ENCODE data around the gene ADD1. TPM values are rescaled to one million over a fixed set of nuclear protein-coding genes. Genes with fewer than 3 reads are reported as not detected.

ADD1 gene
- polyA plus RNA-seq, 4 donors: 158 to 262 (median 177) TPM

DNA sequence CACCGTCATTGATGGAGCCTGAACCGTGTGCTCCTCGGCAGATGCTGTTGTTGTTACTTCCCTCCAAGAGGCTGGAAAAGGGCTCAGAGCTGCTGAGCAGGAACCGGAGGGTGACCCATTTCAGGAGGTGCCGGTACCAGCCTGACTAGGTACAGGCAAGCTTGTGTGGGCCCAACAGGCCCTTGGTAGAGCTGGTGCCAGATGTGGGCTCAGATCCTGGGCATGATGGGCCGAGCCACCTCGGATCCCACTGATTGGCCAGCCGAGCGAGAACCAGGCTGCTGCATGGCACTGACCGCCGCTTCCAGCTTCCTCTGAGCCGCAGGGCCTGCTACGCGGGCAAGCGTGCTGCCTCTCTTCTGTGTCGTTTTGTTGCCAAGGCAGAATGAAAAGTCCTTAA, 85.8 kb downstream of the ADD1 start:
- H3K36me3 ChIP-seq (ENCODE audit: control insufficient read depth in 3 of 3, insufficient read depth in 2 of 3, low read depth in 1 of 3, low read length in 3 of 3): peaks cover 15 to 84% (median 37%) of the 10 kb centered on the region in 3 donors
- H3K27me3 ChIP-seq (ENCODE audit: control insufficient read depth in 3 of 3, insufficient read depth in 3 of 3, low read length in 3 of 3): no peaks in the 10 kb centered on the region
- no peak overlapping the region for H3K27ac ChIP-seq (ENCODE audit: low read depth in 1 of 3, low read length in 2 of 3)
- DNase-seq (no peak), FAIRE-seq (no peak)
- no peaks in the 10 kb centered on the region for H3K9me3 ChIP-seq (ENCODE audit: control insufficient read depth in 2 of 2, insufficient read depth in 1 of 2, low read depth in 1 of 2, low read length in 1 of 2)
- peaks cover 0 to 31% (median 3%) of the 10 kb centered on the region in 3 donors for H3K4me1 ChIP-seq (ENCODE audit: control insufficient read depth in 3 of 3, insufficient read depth in 2 of 3, low read depth in 1 of 3, low read length in 2 of 3)
- H3K4me3 ChIP-seq (ENCODE audit: low read depth in 1 of 3, low read length in 3 of 3): no peak overlapping the region
- WGBS, 3 donors: 90 to 92% (median 91%) methylated on average over 16 of the region's 16 CpGs

DNA sequence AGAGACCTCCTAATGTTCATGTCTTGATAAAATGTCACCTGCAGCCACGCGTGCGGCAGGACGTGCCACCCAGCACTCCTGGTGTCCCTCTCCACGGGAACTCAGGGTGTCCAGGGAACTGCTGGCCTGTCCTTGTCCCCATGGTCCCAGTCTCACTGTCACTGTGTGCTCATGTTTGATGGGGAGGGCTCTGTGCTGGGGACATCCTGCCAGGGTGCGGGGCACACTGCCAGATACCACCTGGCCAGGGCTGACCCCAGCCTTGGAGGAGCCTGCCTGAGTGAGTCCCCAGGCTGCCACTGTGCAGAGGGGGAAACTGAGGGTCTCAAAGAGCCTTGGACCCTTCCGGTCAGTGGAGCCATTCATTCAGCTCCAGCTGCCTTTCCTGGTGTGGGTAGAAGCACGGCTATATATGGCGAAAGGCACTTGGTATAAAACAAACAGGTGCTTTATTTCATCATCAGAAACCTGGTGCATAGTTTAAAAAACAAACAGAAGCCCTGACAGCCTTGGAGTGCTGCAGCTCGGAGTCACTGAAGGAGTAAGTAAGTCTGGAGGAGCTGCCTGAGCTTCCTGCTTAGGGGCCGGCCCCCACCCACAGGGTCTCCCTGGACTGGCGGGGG, 86.6 kb downstream of the ADD1 start:
- DNase-seq: no peak
- H3K4me1 ChIP-seq (ENCODE audit: control insufficient read depth in 3 of 3, insufficient read depth in 2 of 3, low read depth in 1 of 3, low read length in 2 of 3): peaks cover 0 to 25% (median 3%) of the 10 kb centered on the region in 3 donors
- H3K27ac ChIP-seq (ENCODE audit: low read depth in 1 of 3, low read length in 2 of 3): peak overlapping the region in 1 of 3 donors; percentile 52
- peaks cover 13 to 78% (median 30%) of the 10 kb centered on the region in 3 donors for H3K36me3 ChIP-seq (ENCODE audit: control insufficient read depth in 3 of 3, insufficient read depth in 2 of 3, low read depth in 1 of 3, low read length in 3 of 3)
- no peak for FAIRE-seq
- 76 to 81% (median 80%) methylated on average over 12 of the region's 12 CpGs for WGBS, 3 donors
- no peak overlapping the region for H3K4me3 ChIP-seq (ENCODE audit: low read depth in 1 of 3, low read length in 3 of 3)
- H3K9me3 ChIP-seq (ENCODE audit: control insufficient read depth in 2 of 2, insufficient read depth in 1 of 2, low read depth in 1 of 2, low read length in 1 of 2): no peaks in the 10 kb centered on the region
- H3K27me3 ChIP-seq (ENCODE audit: control insufficient read depth in 3 of 3, insufficient read depth in 3 of 3, low read length in 3 of 3): no peaks in the 10 kb centered on the region

DNA sequence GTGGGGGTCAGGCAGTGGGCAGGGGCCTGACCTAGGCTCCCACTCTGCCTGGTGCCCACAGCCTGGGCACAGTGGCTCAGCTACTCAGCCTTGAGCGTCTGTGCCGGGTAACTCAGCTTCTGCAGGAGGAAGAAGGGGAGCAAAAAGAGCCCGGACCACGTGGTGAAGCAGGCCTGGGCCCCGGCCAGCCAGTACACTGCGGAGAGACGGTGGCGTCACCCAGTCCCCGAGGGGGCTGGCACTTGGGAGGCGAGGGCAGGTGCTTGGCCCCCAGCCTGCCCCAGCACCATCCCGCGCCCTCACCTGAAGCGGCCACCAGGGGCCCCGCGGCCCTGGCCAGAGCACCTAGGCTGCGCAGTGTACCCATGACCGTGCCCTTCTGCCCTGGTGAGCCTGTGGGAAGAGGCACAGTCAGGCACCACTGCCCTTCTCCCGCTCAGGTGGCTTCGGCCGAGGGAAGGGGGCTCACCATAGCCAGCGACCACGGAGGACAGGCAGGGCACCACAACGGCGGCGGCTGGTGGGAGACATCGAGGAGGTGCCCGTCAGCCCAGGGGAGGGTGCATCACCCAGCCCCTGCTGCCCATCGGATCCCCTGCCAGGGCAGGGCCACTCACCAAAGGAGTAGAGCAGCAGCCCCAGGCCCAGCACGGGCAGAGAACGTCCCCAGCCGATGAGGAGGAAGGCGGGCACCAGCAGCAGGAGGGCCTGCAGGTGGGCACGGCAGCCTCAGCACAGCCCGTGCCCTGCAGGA, 87.3 kb downstream of the ADD1 start:
- Histone ChIP-seq H3K27me3 (ENCODE audit: control insufficient read depth in 3 of 3, insufficient read depth in 3 of 3, low read length in 3 of 3) (no peaks in the 10 kb centered on the region), H3K36me3 (ENCODE audit: control insufficient read depth in 3 of 3, insufficient read depth in 2 of 3, low read depth in 1 of 3, low read length in 3 of 3) (peaks cover 11 to 72% (median 27%) of the 10 kb centered on the region in 3 donors), H3K4me3 (ENCODE audit: low read depth in 1 of 3, low read length in 3 of 3) (no peak overlapping the region), H3K27ac (ENCODE audit: low read depth in 1 of 3, low read length in 2 of 3) (peak overlapping the region in 2 of 3 donors; percentile 30 to 52), H3K9me3 (ENCODE audit: control insufficient read depth in 2 of 2, insufficient read depth in 1 of 2, low read depth in 1 of 2, low read length in 1 of 2) (no peaks in the 10 kb centered on the region), H3K4me1 (ENCODE audit: control insufficient read depth in 3 of 3, insufficient read depth in 2 of 3, low read depth in 1 of 3, low read length in 2 of 3) (peaks cover 0 to 25% (median 5%) of the 10 kb centered on the region in 3 donors)
- no peak for FAIRE-seq
- WGBS, 3 donors: 73 to 79% (median 75%) methylated on average over 28 to 34 of the region's 34 CpGs
- DNase-seq: no peak

DNA sequence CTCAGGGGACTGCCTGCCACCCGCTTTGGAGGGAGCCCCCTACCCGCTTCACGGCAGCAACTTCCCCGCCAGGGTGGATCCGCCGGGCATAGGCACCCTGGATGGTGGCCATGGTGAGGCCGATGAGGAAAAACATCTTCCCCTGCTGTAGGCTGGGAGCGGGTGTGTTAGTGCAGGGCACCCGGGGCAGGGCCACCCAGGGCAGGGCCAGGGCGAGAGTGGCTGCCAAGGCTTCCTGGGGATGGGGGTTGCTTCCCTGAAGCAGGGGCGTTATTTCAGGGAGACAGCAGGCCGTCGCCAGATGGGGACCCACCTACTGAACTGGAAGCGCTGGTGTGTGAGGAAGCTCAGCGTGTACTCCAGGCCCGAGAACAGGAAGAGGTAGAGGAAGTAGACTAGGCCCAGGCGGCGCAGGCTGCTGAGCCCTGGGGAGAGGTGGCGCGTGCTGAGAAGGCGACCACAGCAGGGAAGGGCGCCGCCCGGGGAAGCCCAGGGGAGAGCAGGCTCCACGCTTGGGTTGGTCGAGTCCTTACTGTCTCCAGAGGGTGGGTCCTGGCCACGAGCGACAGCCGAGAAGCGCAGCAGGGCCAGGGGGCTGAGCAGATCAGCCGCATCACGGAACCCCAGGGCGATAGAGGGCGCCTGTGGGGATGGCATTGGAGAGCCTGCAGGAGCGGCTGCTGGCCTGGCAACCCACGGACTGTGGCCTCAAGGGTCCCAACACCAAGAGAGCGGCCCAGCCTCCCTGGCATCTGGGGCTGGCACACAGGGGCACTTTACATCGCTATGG, 88.1 kb downstream of the ADD1 start:
- Histone ChIP-seq H3K27me3 (ENCODE audit: control insufficient read depth in 3 of 3, insufficient read depth in 3 of 3, low read length in 3 of 3) (no peaks in the 10 kb centered on the region), H3K4me3 (ENCODE audit: low read depth in 1 of 3, low read length in 3 of 3) (no peak overlapping the region), H3K36me3 (ENCODE audit: control insufficient read depth in 3 of 3, insufficient read depth in 2 of 3, low read depth in 1 of 3, low read length in 3 of 3) (peaks cover 6 to 69% (median 20%) of the 10 kb centered on the region in 3 donors), H3K4me1 (ENCODE audit: control insufficient read depth in 3 of 3, insufficient read depth in 2 of 3, low read depth in 1 of 3, low read length in 2 of 3) (peaks cover 0 to 30% (median 5%) of the 10 kb centered on the region in 3 donors), H3K9me3 (ENCODE audit: control insufficient read depth in 2 of 2, insufficient read depth in 1 of 2, low read depth in 1 of 2, low read length in 1 of 2) (no peaks in the 10 kb centered on the region), H3K27ac (ENCODE audit: low read depth in 1 of 3, low read length in 2 of 3) (peak overlapping the region in 2 of 3 donors; percentile 30 to 71)
- 67 to 90% (median 75%) methylated on average over 38 of the region's 38 CpGs for WGBS, 3 donors
- no peak for DNase-seq
- no peak for FAIRE-seq

DNA sequence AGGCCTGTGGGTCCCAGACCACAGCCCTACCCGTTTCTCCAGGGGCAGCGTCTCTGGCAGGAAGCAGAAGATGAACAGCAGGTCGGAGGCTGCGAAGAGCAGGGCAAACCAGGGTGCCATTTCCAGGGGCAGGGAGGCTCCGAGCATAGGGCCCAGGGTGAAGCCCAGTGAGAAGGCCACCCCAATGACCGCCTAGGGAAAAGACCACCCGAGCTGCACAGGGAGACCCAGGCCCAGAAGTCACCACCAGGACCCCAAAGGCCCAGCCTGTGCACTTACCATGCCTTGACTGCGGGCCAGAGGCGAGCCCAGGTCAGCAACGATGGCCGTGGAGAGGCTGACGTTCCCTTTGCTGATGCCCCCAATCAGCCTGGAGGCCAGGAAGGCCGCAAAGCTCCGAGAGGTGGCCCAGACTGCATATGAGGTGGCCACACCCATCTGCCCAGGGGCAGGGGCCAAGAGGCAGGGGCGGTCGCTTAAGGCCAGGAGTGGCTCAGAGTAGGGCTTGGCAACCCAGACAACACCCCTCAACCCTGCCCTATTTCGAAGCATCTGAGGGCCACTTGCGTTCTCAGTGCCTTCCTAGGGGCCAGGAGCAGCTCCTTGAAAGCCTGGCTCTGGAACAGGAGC, 88.8 kb downstream of the ADD1 start:
- Histone ChIP-seq H3K4me3 (ENCODE audit: low read depth in 1 of 3, low read length in 3 of 3) (no peak overlapping the region), H3K36me3 (ENCODE audit: control insufficient read depth in 3 of 3, insufficient read depth in 2 of 3, low read depth in 1 of 3, low read length in 3 of 3) (peaks cover 3 to 69% (median 13%) of the 10 kb centered on the region in 3 donors)
- 69 to 77% (median 76%) methylated on average over 17 to 18 of the region's 18 CpGs for WGBS, 3 donors

DNA sequence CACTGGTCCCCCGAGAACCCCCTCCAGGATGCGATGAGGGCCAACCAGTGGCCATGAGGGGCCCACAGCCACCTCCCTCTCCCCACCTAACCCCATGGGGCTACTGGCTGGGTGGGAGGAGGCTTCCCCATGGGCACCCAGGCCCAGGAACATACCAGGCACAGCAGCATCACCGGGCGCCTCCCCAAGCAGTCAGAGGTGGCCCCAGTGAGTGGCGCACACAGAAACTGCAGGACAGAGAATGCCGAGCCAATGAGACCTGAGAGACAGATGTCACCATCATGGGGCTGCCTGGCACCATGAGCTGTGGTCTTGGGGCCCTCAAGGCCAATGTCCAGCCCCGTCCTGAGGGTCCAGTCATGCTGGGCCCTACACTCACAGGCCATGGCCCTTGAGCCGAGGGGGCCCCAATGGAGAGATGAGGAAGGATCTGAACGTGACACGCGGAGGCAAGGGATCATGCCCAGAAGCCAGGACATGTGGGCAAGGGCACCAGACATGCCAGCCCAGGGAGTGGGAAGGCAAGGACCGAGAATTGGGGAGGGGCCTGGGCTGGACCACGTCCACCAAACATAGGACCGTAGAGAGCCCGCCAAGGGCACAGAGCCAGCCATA, 89.4 kb downstream of the ADD1 start:
- peak overlapping the region in 2 of 3 donors; percentile 27 to 71 for H3K27ac ChIP-seq (ENCODE audit: low read depth in 1 of 3, low read length in 2 of 3)
- WGBS, 3 donors: 42 to 70% (median 50%) methylated on average over 15 of the region's 15 CpGs
- no peaks in the 10 kb centered on the region for H3K27me3 ChIP-seq (ENCODE audit: control insufficient read depth in 3 of 3, insufficient read depth in 3 of 3, low read length in 3 of 3)
- H3K36me3 ChIP-seq (ENCODE audit: control insufficient read depth in 3 of 3, insufficient read depth in 2 of 3, low read depth in 1 of 3, low read length in 3 of 3): peaks cover 0 to 69% (median 11%) of the 10 kb centered on the region in 3 donors
- peak overlapping the region in 2 of 3 donors; percentile 71 to 76 for H3K4me3 ChIP-seq (ENCODE audit: low read depth in 1 of 3, low read length in 3 of 3)
- H3K9me3 ChIP-seq (ENCODE audit: control insufficient read depth in 2 of 2, insufficient read depth in 1 of 2, low read depth in 1 of 2, low read length in 1 of 2): no peaks in the 10 kb centered on the region
- H3K4me1 ChIP-seq (ENCODE audit: control insufficient read depth in 3 of 3, insufficient read depth in 2 of 3, low read depth in 1 of 3, low read length in 2 of 3): peaks cover 0 to 29% (median 5%) of the 10 kb centered on the region in 3 donors
- peak in 1 of 2 donors; percentile 41 for DNase-seq
- FAIRE-seq: no peak

More for the DNA sequence above, 88.8 kb downstream of the ADD1 start:
- DNase-seq (no peak), FAIRE-seq (no peak)
- Histone ChIP-seq H3K27me3 (ENCODE audit: control insufficient read depth in 3 of 3, insufficient read depth in 3 of 3, low read length in 3 of 3) (no peaks in the 10 kb centered on the region), H3K27ac (ENCODE audit: low read depth in 1 of 3, low read length in 2 of 3) (peak overlapping the region in 2 of 3 donors; percentile 27 to 71), H3K4me1 (ENCODE audit: control insufficient read depth in 3 of 3, insufficient read depth in 2 of 3, low read depth in 1 of 3, low read length in 2 of 3) (peaks cover 0 to 30% (median 5%) of the 10 kb centered on the region in 3 donors), H3K9me3 (ENCODE audit: control insufficient read depth in 2 of 2, insufficient read depth in 1 of 2, low read depth in 1 of 2, low read length in 1 of 2) (no peaks in the 10 kb centered on the region)

DNA sequence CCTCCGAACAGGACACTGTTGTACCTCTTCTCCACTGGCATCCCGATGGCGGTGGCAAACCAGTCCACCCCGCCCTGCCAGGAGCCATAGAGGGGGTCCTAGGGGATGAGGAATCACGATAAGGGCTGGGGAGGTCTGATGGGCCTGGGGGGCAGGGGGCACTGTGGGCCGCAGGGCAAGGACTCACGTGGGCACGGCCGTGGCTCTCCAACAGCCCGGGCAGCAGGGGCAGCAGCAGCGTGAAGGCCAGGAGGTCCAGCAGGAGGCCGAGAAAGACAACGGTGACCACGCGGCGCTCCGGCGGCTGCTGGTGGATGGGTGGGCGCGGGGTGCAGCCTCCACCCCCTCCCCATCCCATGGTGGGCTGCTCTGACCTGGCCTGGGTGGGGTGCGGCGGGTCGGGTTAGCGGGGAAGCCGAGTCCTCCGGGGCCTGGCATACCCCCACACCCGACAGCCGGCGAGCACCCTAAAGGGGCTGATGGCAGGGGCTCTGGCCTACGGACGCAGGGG, 90.0 kb downstream of the ADD1 start:
- Histone ChIP-seq H3K4me1 (ENCODE audit: control insufficient read depth in 3 of 3, insufficient read depth in 2 of 3, low read depth in 1 of 3, low read length in 2 of 3) (peaks cover 0 to 23% (median 5%) of the 10 kb centered on the region in 3 donors), H3K9me3 (ENCODE audit: control insufficient read depth in 2 of 2, insufficient read depth in 1 of 2, low read depth in 1 of 2, low read length in 1 of 2) (no peaks in the 10 kb centered on the region), H3K36me3 (ENCODE audit: control insufficient read depth in 3 of 3, insufficient read depth in 2 of 3, low read depth in 1 of 3, low read length in 3 of 3) (peaks cover 0 to 69% (median 10%) of the 10 kb centered on the region in 3 donors), H3K4me3 (ENCODE audit: low read depth in 1 of 3, low read length in 3 of 3) (peak overlapping the region; percentile 71 to 85 (median 76)), H3K27ac (ENCODE audit: low read depth in 1 of 3, low read length in 2 of 3) (peak overlapping the region; percentile 27 to 71 (median 33)), H3K27me3 (ENCODE audit: control insufficient read depth in 3 of 3, insufficient read depth in 3 of 3, low read length in 3 of 3) (no peaks in the 10 kb centered on the region)
- DNase-seq: no peak
- WGBS, 3 donors: 15 to 22% (median 19%) methylated on average over 19 to 31 of the region's 31 CpGs
- FAIRE-seq: no peak
